HG02623 (cell line): ENCODE data around the gene MTR.

ENCODE experiments used
- ATAC-seq: cut with Tn5 transposase; IDR thresholded peaks from one replicate; pipeline ENCODE4 v1.9.1; 2021; ENCODE audit warnings: moderate library complexity; ENCODE audit not compliant: unreplicated experiment

Gene MTR

GRCh38 chr1:236774926-236775325 is 20.2 kb upstream of the MTR start:
- no peak for ATAC-seq

GRCh38 chr1:236779312-236779711 is 15.8 kb upstream of the MTR start:
- ATAC-seq = no peak

GRCh38 chr1:236785477-236785876 is 9.6 kb upstream of the MTR start:
- ATAC-seq = no peak

GRCh38 chr1:236786453-236786852 is 8.6 kb upstream of the MTR start:
- ATAC-seq = no peak

- no peak for ATAC-seq
These were observed 482 bp upstream of the MTR start for GRCh38 chr1:236794585-236795034.

GRCh38 chr1:236795757-236796667 is 920 bp downstream of the MTR start:
- ATAC-seq = peak; percentile 25

GRCh38 chr1:236799001-236799400 is 3.9 kb downstream of the MTR start:
- no peak for ATAC-seq

GRCh38 chr1:236800002-236800620 is 5.0 kb downstream of the MTR start:
- no peak for ATAC-seq

GRCh38 chr1:236800623-236801022 is 5.5 kb downstream of the MTR start:
- no peak for ATAC-seq

GRCh38 chr1:236802264-236802663 is 7.2 kb downstream of the MTR start:
- ATAC-seq = no peak

- ATAC-seq = no peak
These were observed 11.5 kb downstream of the MTR start for GRCh38 chr1:236806634-236807033.

- ATAC-seq = no peak
These were observed 12.9 kb downstream of the MTR start for GRCh38 chr1:236808005-236808404.

GRCh38 chr1:236808564-236809130 is 13.6 kb downstream of the MTR start:
- ATAC-seq = no peak

GRCh38 chr1:236809148-236809547 is 14.1 kb downstream of the MTR start:
- ATAC-seq = no peak

GRCh38 chr1:236810018-236810417 is 14.9 kb downstream of the MTR start:
- no peak for ATAC-seq

- no peak for ATAC-seq
These were observed 17.4 kb downstream of the MTR start for GRCh38 chr1:236812334-236813030.

- ATAC-seq = no peak
These were observed 20.8 kb downstream of the MTR start for GRCh38 chr1:236815941-236816340.

- no peak for ATAC-seq
These were observed 24.8 kb downstream of the MTR start for GRCh38 chr1:236819856-236820255.

GRCh38 chr1:236821091-236821627 is 26.1 kb downstream of the MTR start:
- no peak for ATAC-seq

- no peak for ATAC-seq
These were observed 28.5 kb downstream of the MTR start for GRCh38 chr1:236823559-236823958.

GRCh38 chr1:236829085-236829484 is 34.0 kb downstream of the MTR start:
- ATAC-seq = no peak
